GM12878 (cell line): ENCODE measurements around the gene CKLF. TPM values are rescaled to one million over a fixed set of nuclear protein-coding genes. Genes with fewer than 3 reads are reported as not detected.
A peak's percentile ranks its signal among the peaks of the same experiment; 100 is the strongest.

Source experiments
- ATAC-seq: fragments of 200-7000 bp; cut with Tn5 transposase; 3 replicates; pipeline ENCODE4 v1.9.1; 2020; ENCODE audit warnings: mild to moderate bottlenecking, moderate library complexity
- Bru-seq: library from RNA; stranded (reverse); fragments of 400-500 nt; gene quantifications from one replicate; lab custom pipeline; 2021; lab: Mats Ljungman, UMichigan
- BruChase-seq, 2 experiments: library from RNA; stranded (reverse); fragments of 400-500 nt; gene quantifications; one replicate each; lab custom pipeline; 2021; lab: Mats Ljungman, UMichigan
- BruUV-seq: library from RNA; stranded (reverse); fragments of 400-500 nt; replicated peaks from 2 replicates; lab custom pipeline; 2021; lab: Mats Ljungman, UMichigan
- CTCF ChIA-PET: fragments of 300-600 bp; sonication (Branson Sonifier 250); formaldehyde crosslinking; extraction: SDS; loops from one replicate; lab custom pipeline; 2021; ENCODE audit warnings: inconsistent platforms; lab: Yijun Ruan, JAX
- POLR2A ChIA-PET: fragments of 350-600 bp; formaldehyde crosslinking; extraction: SDS; loops from one replicate; lab custom pipeline; 2021; ENCODE audit warnings: inconsistent platforms; lab: Charles Lee
- RAD21 ChIA-PET: fragments of 300-600 bp; sonication (Branson Sonifier 250); formaldehyde crosslinking; loops from one replicate; lab custom pipeline; 2023; ENCODE audit warnings: antibody characterized with exemption; ENCODE audit not compliant: unreplicated experiment; lab: Charles Lee
- SMC1A ChIA-PET: fragments of 300-600 bp; sonication (Branson Sonifier 250); formaldehyde crosslinking; loops from one replicate; lab custom pipeline; 2023; ENCODE audit not compliant: unreplicated experiment, uncharacterized antibody; lab: Charles Lee
- DNase-seq: peaks from one replicate; pipeline ENCODE4 v3.0.0-alpha.2; 2011; ENCODE audit warnings: low read depth, low spot score
- FAIRE-seq: peaks from 3 replicates; lab custom pipeline; 2011; peaks lifted over from hg19 to GRCh38; lab: Jason Lieb, UNC
- H2AFZ ChIP-seq: 2 replicates; pipeline ENCODE4 v1.6.0; 2011; ENCODE audit warnings: low read depth, low read length, control low read depth; ENCODE audit not compliant: control insufficient read depth
- H3K27ac ChIP-seq: 2 replicates; pipeline ENCODE4 v1.5.1; 2011; ENCODE audit warnings: control low read depth; ENCODE audit not compliant: control insufficient read depth, insufficient read depth
- H3K27me3 ChIP-seq, 2 experiments: replicated peaks in 1 of 2; 2 replicates each; pipeline versions ENCODE4 v1.6.0 to v1.6.1; 2011; ENCODE audit warnings: low read length in 1 of 2; ENCODE audit not compliant: control insufficient read depth in 2 of 2, insufficient read depth in 2 of 2
- H3K36me3 ChIP-seq, 2 experiments: 2 replicates each; pipeline ENCODE4 v1.5.1; 2011; ENCODE audit warnings: low read length in 1 of 2; ENCODE audit not compliant: control insufficient read depth in 2 of 2, insufficient read depth in 2 of 2
- H3K4me1 ChIP-seq: 2 replicates; pipeline ENCODE4 v1.6.1; 2011; ENCODE audit warnings: mild to moderate bottlenecking, low read length, moderate library complexity, mixed read lengths; ENCODE audit not compliant: control insufficient read depth, insufficient read depth
- H3K4me2 ChIP-seq: 2 replicates; pipeline ENCODE4 v1.6.0; 2011; ENCODE audit warnings: control low read depth; ENCODE audit not compliant: control insufficient read depth, insufficient read depth
- H3K4me3 ChIP-seq: fragments of 200-600 bp; sonication (generic); 2 replicates; pipeline ENCODE4 v1.5.1; 2016
- H3K79me2 ChIP-seq: 2 replicates; pipeline ENCODE4 v1.6.0; 2011; ENCODE audit warnings: low read length; ENCODE audit not compliant: control insufficient read depth, insufficient read depth
- H3K9ac ChIP-seq: 2 replicates; pipeline ENCODE4 v1.8.0; 2011; ENCODE audit warnings: low read length, control low read depth, mixed read lengths; ENCODE audit not compliant: control insufficient read depth, insufficient read depth
- H3K9me3 ChIP-seq: replicated peaks from 3 replicates; pipeline ENCODE4 v1.5.1; 2011; ENCODE audit warnings: mild to moderate bottlenecking, low read length; ENCODE audit not compliant: control insufficient read depth, insufficient read depth
- H4K20me1 ChIP-seq: 2 replicates; pipeline ENCODE4 v1.6.0; 2011; ENCODE audit not compliant: control insufficient read depth, insufficient read depth
- ASH2L ChIP-seq: fragments of 300-600, 200-600 bp; sonication (generic); IDR thresholded peaks from 2 replicates; pipeline ENCODE4 v1.6.1; 2017; ENCODE audit warnings: low read depth, mild to moderate bottlenecking, borderline replicate concordance
- CHD1 ChIP-seq: IDR thresholded peaks from 2 replicates; pipeline ENCODE4 v1.6.1; 2012; ENCODE audit warnings: low read depth, low read length, improper control_type of control experiment
- CHD4 ChIP-seq: fragments of 200-600 bp; sonication (generic); IDR thresholded peaks from 2 replicates; pipeline ENCODE4 v1.6.1; 2016; ENCODE audit warnings: mild to moderate bottlenecking
- EZH2 ChIP-seq: IDR thresholded peaks from 2 replicates; pipeline ENCODE4 v1.6.1; 2012; ENCODE audit warnings: low read depth, mild to moderate bottlenecking, control low read depth, inconsistent platforms, low read length, borderline replicate concordance; ENCODE audit not compliant: control insufficient read depth
- FOXK2 ChIP-seq: fragments of 450-650 bp; IDR thresholded peaks from 2 replicates; pipeline ENCODE4 v1.6.1; 2017; ENCODE audit warnings: mild to moderate bottlenecking, moderate library complexity
- IKZF2 ChIP-seq, 2 experiments: fragments of 450-650 bp; IDR thresholded peaks; 2 replicates each; pipeline ENCODE4 v1.6.1; 2017; ENCODE audit warnings: mild to moderate bottlenecking in 2 of 2, moderate library complexity in 2 of 2
- IRF4 ChIP-seq: IDR thresholded peaks from 2 replicates; pipeline ENCODE4 v1.6.1; 2011; ENCODE audit warnings: low read depth, low read length
- JUNB ChIP-seq: IDR thresholded peaks from 2 replicates; pipeline ENCODE4 v1.6.1; 2016; ENCODE audit warnings: antibody characterized with exemption, mild to moderate bottlenecking
- MAX ChIP-seq: IDR thresholded peaks from 2 replicates; pipeline ENCODE4 v1.6.1; 2012; ENCODE audit warnings: low read depth, low read length, improper control_type of control experiment
- PML ChIP-seq: IDR thresholded peaks from 2 replicates; pipeline ENCODE4 v1.6.1; 2012; ENCODE audit warnings: low read length, inconsistent platforms
- RELA ChIP-seq: fragments of 450-650 bp; IDR thresholded peaks from 2 replicates; pipeline ENCODE4 v1.8.0; 2014; ENCODE audit warnings: borderline replicate concordance; ENCODE audit not compliant: partially characterized antibody
- SREBF1 ChIP-seq: IDR thresholded peaks from 2 replicates; pipeline ENCODE4 v1.6.1; 2012; ENCODE audit warnings: mild to moderate bottlenecking, low read length
- TCF7 ChIP-seq: IDR thresholded peaks from 2 replicates; pipeline ENCODE4 v1.6.1; 2014; ENCODE audit warnings: antibody characterized with exemption, borderline replicate concordance
- WGBS: methylation state at CpG from one replicate; pipeline ENCODE4 v1.1.6; 2016; ENCODE audit warnings: low lambda C conversion rate; ENCODE audit not compliant: insufficient replicate concordance, insufficient coverage; ENCODE audit errors: missing lambda C conversion rate; 5-methylcytosine and 5-hydroxymethylcytosine counted together
- in situ Hi-C: fragments of 300-500 bp; cut with MboI; formaldehyde crosslinking; loops from 9 replicates; pipeline ENCODE4 v1.14.3; 2018; ENCODE audit warnings: mixed read lengths
- intact Hi-C: fragments of 100-400 bp; cut with micrococcal nuclease; formaldehyde crosslinking; loops from one replicate; pipeline ENCODE4 v1.14.2; 2022; ENCODE audit not compliant: unreplicated experiment
- long read RNA-seq, 2 experiments: library from polyadenylated mRNA; unstranded; transcript quantifications; one replicate each; pipeline ENCODE4 v2.0.0, GENCODE V29; 2019 to 2020
- polyA minus RNA-seq, 3 experiments: library from RNA; depleted of rRNA, polyadenylated mRNA; stranded (reverse); fragments of >200 nt; gene quantifications; 2 replicates each; pipeline ENCODE4 v1.2.3, GENCODE V29; 2011
- polyA plus RNA-seq, 11 experiments: library from polyadenylated mRNA; depleted of rRNA in 4 of 11; unstranded in 6 of 11; stranded (reverse) in 5 of 11; fragments of >200 nt; fragmentation: Nextera tagmentation in 4 of 11; fragmentation: Illumina TruSeq in 1 of 11; extraction: Ambion mirVana in 4 of 11; extraction: Trizol in 1 of 11; gene quantifications; 1 replicate in 1 of 11; 2 replicates in 10 of 11; pipeline versions ENCODE4 v1.2.1 to v1.2.3, GENCODE V29; 2011 to 2016; ENCODE audit warnings: inconsistent platforms in 2 of 11, missing spikeins in 2 of 11, low read depth in 1 of 11
- total RNA-seq, 4 experiments: library from RNA; depleted of rRNA in 3 of 4; stranded (reverse); fragments of >200 nt in 3 of 4; fragmentation: Illumina TruSeq in 1 of 4; extraction: Trizol in 1 of 4; gene quantifications; 2 replicates each; pipeline versions ENCODE4 v1.2.1 to v1.2.3, GENCODE V29; 2013 to 2021
- TF ChIP-seq, protein P1 (sequence below): fragments of 450-650 bp; IDR thresholded peaks from 2 replicates; pipeline ENCODE4 v1.6.1; 2017; ENCODE audit warnings: mild to moderate bottlenecking, moderate library complexity

CKLF gene
- 15.8 and 18.7 TPM in 2 replicates for total RNA-seq (2013; cell fraction: nucleolus; rRNA removed)
- 56.8 and 61.6 TPM in 2 replicates for total RNA-seq (2014; rRNA removed)
- total RNA-seq (2014; rRNA removed; fragmentation: Illumina TruSeq; extraction: Trizol) = 46.7 and 47.1 TPM in 2 replicates
- 40.1 and 40.8 TPM in 2 replicates for total RNA-seq (2021)
- 41.0 TPM for polyA plus RNA-seq (2011; ENCODE audit: low read depth)
- polyA plus RNA-seq (2011; rRNA removed) = 117 and 152 TPM in 2 replicates
- 213 and 224 TPM in 2 replicates for polyA plus RNA-seq (2011; cell fraction: cytosol; rRNA removed)
- 81.0 and 88.5 TPM in 2 replicates for polyA plus RNA-seq (2011; cell fraction: nucleus; rRNA removed)
- 46.6 and 59.5 TPM in 2 replicates for polyA plus RNA-seq (2012)
- polyA plus RNA-seq (2014; fragmentation: Illumina TruSeq; extraction: Trizol) = 24.0 and 60.0 TPM in 2 replicates
- 100 to 1,000 TPM; 181 to 193 TPM for polyA plus RNA-seq (2014; fragmentation: Nextera tagmentation; extraction: Ambion mirVana)
- 75.6 and 80.0 TPM in 2 replicates for polyA plus RNA-seq (2014; rRNA removed)
- polyA plus RNA-seq (2016; fragmentation: Nextera tagmentation; extraction: Ambion mirVana) = 100 to 1,000 TPM; 142 to 143 TPM
- polyA minus RNA-seq (2011; rRNA and poly(A)+ RNA removed) = 46.0 and 47.9 TPM in 2 replicates
- 18.3 and 23.1 TPM in 2 replicates for polyA minus RNA-seq (2011; cell fraction: cytosol; rRNA and poly(A)+ RNA removed)
- 11.4 and 13.1 TPM in 2 replicates for polyA minus RNA-seq (2011; cell fraction: nucleus; rRNA and poly(A)+ RNA removed)
- Bru-seq, nascent RNA = percentile 78 among the genes with signal in this experiment
- percentile 93 among the genes with signal in this experiment for BruChase-seq, experiment 1, labeled RNA remaining after a 6-hour chase
- percentile 88 among the genes with signal in this experiment for BruChase-seq, experiment 2, labeled RNA remaining after a 2-hour chase
- long read RNA-seq, experiment 1, transcript CKLF-201 (4 exons, 669 nt) = minor isoform, 13 of 51 reads
- long read RNA-seq, experiment 1, transcript CKLF-203 (3 exons, 508 nt) = major isoform, 28 of 51 reads
- long read RNA-seq, experiment 1, partial matches to known transcripts = 0 of 51 reads
- long read RNA-seq, experiment 1, other reads (novel, unspliced or antisense) = 5 of 51 reads
- long read RNA-seq, experiment 2, transcript CKLF-201 (4 exons, 669 nt) = minor isoform, 52 of 128 reads
- long read RNA-seq, experiment 2, transcript CKLF-203 (3 exons, 508 nt) = major isoform, 60 of 128 reads
- long read RNA-seq, experiment 2, partial matches to known transcripts = 0 of 128 reads
- long read RNA-seq, experiment 2, other reads (novel, unspliced or antisense) = 11 of 128 reads

DNA sequence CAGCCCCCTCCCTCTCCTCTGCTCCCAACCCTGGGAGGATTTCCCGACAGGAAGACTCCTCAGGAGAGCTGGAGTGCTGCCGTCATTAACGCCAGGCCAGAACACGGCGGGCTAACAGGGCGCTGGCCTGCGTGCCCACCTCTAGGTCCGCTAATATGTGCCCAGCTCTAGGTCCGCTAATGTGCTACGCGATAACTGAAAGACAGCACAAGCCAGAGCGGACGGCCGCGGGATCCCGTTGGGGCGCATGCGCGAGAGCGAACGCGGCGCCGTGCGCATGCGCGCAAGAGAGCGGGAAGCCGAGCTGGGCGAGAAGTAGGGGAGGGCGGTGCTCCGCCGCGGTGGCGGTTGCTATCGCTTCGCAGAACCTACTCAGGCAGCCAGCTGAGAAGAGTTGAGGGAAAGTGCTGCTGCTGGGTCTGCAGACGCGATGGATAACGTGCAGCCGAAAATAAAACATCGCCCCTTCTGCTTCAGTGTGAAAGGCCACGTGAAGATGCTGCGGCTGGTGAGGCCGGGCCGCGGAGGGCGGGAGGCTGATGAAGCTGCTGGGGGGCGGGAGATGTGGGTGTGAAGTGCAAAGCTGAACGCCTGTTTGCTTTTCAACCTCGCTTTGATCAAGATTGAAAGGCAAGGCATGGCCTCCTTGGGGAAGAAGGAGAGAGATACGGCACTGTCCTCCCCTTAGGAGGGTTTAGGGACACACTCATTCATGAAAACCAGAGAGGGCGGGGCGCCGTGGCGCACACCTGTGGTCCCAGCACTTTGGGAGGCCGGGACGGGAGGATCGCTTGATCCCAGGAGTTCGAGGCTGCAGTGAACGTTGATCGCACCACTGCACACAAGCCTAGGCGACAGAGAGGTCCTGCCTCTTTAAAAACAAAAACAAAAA lies at the start of gene CKLF:
TSS of gene CKLF (plus strand) at position 291 of the 892 bp plus-strand sequence. CDS start at position 431, 140 bp downstream.
- in situ Hi-C loops = no loop called here
- CTCF ChIA-PET = interaction anchor here (1.4 to 4.9 kb wide), 8 partner anchors 10 to 69 kb away, joined by 4 to 35 read pairs (median 7); no protein-coding TSS in a partner anchor
- FAIRE-seq = peak; percentile 75
- TF ChIP-seq ASH2L = no peak
- TF ChIP-seq CHD1 = 0 out of 2 replicates have a peak, but pooled peaks have one; percentile 55
- no peak; the same call in 1 of the 2 replicates for TF ChIP-seq PML
- no peak for TF ChIP-seq SREBF1
- TF ChIP-seq TCF7 = no peak
- no peak for TF ChIP-seq FOXK2
- TF ChIP-seq CHD4 = no peak
- TF ChIP-seq MAX = peak; percentile 88
- no peak for TF ChIP-seq RELA
- no peak for TF ChIP-seq EZH2
- TF ChIP-seq IRF4 = no peak
- TF ChIP-seq, protein P1, sequence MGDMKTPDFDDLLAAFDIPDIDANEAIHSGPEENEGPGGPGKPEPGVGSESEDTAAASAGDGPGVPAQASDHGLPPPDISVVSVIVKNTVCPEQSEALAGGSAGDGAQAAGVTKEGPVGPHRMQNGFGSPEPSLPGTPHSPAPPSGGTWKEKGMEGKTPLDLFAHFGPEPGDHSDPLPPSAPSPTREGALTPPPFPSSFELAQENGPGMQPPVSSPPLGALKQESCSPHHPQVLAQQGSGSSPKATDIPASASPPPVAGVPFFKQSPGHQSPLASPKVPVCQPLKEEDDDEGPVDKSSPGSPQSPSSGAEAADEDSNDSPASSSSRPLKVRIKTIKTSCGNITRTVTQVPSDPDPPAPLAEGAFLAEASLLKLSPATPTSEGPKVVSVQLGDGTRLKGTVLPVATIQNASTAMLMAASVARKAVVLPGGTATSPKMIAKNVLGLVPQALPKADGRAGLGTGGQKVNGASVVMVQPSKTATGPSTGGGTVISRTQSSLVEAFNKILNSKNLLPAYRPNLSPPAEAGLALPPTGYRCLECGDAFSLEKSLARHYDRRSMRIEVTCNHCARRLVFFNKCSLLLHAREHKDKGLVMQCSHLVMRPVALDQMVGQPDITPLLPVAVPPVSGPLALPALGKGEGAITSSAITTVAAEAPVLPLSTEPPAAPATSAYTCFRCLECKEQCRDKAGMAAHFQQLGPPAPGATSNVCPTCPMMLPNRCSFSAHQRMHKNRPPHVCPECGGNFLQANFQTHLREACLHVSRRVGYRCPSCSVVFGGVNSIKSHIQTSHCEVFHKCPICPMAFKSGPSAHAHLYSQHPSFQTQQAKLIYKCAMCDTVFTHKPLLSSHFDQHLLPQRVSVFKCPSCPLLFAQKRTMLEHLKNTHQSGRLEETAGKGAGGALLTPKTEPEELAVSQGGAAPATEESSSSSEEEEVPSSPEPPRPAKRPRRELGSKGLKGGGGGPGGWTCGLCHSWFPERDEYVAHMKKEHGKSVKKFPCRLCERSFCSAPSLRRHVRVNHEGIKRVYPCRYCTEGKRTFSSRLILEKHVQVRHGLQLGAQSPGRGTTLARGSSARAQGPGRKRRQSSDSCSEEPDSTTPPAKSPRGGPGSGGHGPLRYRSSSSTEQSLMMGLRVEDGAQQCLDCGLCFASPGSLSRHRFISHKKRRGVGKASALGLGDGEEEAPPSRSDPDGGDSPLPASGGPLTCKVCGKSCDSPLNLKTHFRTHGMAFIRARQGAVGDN = peak; percentile 98
- no peak for TF ChIP-seq JUNB
- TF ChIP-seq IKZF2 (IDR thresholded peaks at IDR 0.05) = peak; percentile 16 to 59; a peak in 3 of 4 replicates

More for the DNA sequence above, at the start of gene CKLF:
- BruUV-seq = TSS peak; percentile 69
- intact Hi-C loops = loop anchor here (1.0 to 5.0 kb wide), 2 partner anchors 28 to 55 kb away; no protein-coding TSS in a partner anchor
- Histone ChIP-seq H3K4me1 (peaks cover 23% of the 10 kb centered on the region), H2AFZ (peak within 1 kb of the TSS; percentile 95), H3K36me3 (no peaks in the 10 kb centered on the region; a peak in 1 of 4 replicates), H3K79me2 (peaks cover 4% of the 10 kb centered on the region; the same call in 1 of the 2 replicates), H4K20me1 (no peaks in the 10 kb centered on the region; the same call in 1 of the 2 replicates), H3K27me3 (no peaks in the 10 kb centered on the region), H3K27ac (peak within 1 kb of the TSS; percentile 33), H3K9ac (peak within 1 kb of the TSS; percentile 63), H3K4me3 (peak within 1 kb of the TSS; percentile 62), H3K4me2 (peak within 1 kb of the TSS; percentile 86), H3K9me3 (no peaks in the 10 kb centered on the region; the same call in 1 of the 3 replicates)
- peak; percentile 78 for ATAC-seq
- 2% methylated on average over 63 of the region's 63 CpGs for WGBS
- peak; percentile 66 for DNase-seq
- RAD21 ChIA-PET = interaction anchor here (0.8 to 2.9 kb wide), 14 partner anchors 8 to 144 kb away, joined by 3 to 10 read pairs (median 4); no protein-coding TSS in a partner anchor
- POLR2A ChIA-PET = interaction anchor here (1.1 to 4.9 kb wide), 6 partner anchors 10 to 46 kb away, joined by 3 to 24 read pairs (median 8); no protein-coding TSS in a partner anchor
- SMC1A ChIA-PET = interaction anchor here (0.8 to 9.9 kb wide), 11 partner anchors 8 to 51 kb away, joined by 3 to 86 read pairs (median 7); no protein-coding TSS in a partner anchor
